ENCODE results near the gene DLGAP1.
A peak's percentile ranks its signal among the peaks of the same experiment; 100 is the strongest.
"Not testable (repeated sequence)": the region's sequence is repeated elsewhere in the genome, so short reads cannot be mapped to it uniquely, and the experiment has no call there.

Gene DLGAP1

DNA sequence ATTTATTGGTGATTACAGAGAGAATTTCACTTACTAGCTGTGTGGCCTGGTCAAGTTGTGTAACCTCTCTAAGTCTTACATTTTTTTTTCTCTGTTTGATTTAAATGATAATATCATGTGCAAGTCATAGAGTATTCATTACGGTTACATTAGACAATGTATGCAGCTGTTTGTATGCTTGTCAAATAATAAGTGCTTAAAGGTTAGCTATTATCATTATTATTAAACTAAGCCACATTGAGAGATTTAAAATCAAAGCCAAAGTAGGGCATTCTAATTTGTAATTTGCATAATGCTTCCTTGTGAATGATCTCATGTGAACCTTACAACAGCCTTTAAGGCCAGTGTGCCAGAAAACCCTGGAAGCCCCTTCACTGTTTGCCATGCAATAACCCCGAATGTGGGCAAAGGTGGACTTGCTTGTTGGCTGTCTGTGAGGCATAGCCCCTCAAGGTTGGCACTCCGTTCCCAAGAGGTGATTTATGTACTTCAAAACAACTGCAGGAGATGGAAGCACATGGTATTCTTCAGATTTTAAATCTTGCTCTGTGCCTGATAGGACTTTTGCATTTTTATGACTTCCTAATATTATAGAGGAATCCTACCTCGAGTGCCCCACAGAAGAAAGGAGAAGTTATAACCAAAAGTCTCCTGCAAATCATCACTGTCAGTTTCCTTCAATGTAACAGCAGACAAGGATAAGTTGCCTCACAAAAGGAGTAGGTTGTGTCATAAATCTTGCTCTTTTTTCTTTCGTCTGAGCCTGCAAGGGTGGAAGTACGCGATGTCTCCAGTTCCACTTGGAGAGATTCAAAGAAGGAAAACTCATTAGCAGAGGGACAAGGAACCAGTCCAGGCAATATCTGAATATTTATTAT is 733.1 kb downstream of the DLGAP1 start:
- DNase-seq (ENCODE audit: low read depth in 2 of 2): no peak

DNA sequence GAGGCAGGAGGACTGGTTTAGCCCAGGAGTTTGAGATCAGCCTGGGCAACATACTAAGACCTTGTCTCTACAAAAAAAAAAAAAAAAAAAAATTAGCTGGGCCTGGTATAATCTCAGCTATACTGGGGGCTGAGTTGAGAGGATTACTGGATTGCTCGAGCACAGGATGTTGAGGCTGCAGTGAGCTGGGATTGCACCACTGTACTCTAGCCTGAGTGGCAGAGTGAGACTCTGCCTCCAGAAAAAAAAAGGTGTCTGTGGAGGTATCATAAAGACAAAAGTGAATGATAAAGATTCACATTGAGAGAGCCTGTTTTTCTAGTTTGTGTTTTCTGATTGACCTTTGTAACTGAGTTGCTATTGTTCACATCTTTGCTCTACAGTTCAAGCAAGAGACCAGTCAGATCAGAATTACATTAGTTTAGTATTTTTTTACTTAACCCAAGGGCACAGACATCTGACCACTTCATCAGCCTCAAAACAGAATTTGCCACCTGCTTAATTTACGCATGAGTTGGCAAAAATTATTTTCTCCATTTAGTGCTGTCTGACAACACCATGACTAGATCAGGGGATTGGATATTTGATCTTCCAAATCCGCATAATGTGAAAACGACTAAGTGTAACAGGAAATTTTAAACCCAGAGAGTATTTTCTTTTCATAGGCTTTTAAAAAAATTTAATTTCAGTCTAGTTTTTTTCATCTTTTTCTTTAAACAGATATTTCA is 734.1 kb downstream of the DLGAP1 start:
- no peak for DNase-seq (ENCODE audit: low read depth in 2 of 2)

DNA sequence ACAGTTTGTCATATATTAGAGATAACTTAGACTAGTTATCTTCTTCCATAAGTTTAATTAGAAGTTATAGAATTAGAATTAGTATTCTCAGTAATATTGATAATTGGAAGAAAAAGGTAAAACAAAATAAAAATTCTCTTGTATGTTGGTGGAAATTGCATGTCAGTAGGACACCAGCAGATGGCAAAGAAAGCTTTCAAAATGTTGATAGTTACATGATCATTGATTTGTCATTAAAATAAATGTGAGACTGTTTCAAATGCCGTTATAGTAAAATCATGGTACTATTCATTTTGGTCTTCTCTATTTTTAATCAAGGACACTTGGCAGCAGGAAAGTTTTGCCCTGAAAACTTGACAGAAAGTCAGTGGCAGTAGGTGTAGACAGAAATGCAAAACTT is 734.9 kb downstream of the DLGAP1 start:
- no peak for DNase-seq (ENCODE audit: low read depth in 2 of 2)

DNA sequence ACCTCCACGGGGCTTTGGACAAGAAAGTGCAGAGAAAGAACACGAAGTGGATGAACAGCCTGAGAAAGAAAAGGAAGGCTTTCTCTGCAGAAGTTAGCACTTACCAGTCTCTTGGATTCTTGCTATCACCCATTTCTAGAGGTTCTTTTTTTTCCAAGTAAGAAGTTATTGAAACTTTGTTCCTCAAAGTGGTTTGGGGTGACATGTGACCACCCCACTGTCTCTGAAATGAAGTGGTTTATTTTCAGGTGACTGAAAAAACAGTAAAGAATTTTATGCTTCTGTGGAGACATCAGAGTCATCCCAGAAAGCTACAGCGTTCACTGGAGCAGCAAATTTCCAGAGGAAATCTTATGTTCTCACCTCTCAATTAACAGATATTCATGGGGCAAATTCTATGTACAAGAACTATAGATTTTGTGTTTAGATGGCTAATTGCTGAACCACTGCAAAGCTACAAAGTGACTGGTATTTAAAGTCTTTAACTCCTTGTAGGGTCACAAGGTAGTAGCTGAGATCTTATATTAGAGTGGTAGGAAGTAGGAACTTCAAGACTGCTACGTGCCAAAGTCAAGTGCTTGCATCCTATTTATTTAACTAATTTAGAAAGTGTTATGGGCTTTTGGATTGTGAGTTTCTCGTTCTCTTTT is 737.6 kb downstream of the DLGAP1 start:
- no peak for DNase-seq (ENCODE audit: low read depth in 2 of 2)

DNA sequence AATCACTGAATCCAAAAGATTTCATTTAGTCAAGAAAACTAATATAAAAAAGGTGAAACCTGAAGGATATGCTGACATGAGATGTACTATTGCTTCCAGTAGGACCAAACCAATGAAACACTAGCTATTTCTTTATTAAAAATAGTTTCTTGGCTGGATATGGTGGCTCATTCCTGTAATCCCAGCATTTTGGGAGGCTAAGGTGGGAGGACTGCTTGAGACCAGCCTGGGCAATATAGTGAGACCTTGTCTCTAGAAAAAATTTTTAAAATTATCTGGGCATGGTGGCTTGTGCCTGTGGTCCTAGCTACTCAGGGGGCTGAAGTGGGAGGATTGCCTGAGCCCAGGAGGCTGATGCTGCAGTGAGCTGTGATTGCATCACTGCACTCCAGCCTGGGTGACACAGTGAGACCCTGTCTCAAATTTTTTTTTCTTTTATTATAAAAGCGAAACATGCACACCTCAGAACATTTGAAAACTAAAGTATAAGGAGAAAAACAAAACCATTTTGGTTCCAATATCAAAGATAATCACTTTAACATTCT is 738.9 kb downstream of the DLGAP1 start:
- no peak for DNase-seq (ENCODE audit: low read depth in 2 of 2)

DNA sequence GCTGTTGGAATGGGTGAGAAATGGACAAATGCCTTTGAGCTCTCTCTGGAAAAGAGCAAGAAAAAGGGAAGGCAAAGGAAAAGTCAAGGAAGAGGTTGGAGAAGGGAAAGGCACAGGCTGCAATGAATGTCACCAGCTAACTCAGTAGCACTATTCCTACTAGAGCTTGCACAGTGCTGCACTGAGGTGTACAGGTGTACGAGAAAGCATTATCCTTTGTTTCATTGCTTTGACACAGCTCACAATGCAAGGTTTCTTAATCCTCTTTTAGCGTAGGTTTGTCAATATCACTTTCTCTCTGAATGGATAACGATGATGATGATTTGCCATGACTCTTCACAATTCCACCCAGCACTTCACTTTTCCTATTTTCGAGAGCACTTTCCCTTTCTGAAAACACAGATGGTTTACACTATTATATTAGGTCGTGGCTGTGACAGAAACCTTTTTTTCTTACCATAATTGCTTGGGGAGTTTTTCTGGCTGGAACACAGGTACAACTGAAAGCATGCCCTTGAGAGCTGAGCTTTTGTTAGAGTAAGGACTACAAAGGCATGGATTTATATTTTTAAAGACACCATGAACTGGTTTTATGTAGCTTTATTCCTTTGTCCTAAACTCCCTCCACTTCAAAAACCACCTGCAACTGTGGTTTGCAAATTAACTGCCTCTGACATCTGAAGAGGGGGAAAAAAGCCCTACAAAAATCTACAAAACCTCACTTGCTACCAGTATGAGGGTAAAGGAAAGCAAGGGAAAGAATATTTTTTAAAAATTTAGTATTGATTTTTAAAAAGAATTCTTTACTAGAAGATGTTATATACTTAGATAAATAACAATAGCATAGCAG is 739.7 kb downstream of the DLGAP1 start:
- no peak for DNase-seq (ENCODE audit: low read depth in 2 of 2)

DNA sequence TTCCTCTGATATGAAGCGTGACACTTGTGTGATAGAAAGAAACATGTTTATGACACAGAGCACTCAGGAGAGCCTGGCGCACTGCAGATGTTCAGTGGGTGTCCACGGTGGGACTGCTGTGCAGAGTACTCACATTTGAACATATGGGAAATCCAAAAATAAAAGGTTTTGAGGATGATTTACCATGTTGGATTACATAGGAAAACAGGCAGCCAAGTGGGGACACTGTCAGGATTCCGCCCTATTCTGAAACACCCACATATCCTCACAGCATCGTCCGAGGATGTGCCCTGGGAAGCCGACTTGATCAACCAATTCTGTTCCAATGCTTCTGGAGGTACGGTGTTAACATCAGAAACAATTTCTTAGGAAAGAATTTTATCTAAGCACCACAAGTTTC is 741.4 kb downstream of the DLGAP1 start:
- DNase-seq (ENCODE audit: low read depth in 2 of 2): no peak

DNA sequence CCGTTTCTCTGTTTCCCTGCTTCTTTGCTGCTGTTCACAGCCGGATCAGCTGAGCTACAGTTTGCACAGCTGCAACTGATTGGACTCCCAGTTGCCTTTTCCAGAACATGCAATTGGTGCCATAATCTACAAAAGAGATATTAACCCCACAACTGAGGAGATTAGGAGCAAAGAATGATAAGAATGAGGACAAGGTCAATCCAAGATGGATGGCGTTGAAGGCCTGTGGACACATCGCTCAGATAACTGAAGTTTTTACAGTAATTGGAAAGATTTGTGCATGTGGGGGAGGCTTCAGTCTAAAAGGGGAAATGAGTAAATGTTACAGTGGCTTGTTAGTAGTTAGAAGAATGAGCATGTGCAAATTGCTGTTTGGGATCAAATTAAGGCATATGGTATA is 741.9 kb downstream of the DLGAP1 start:
- DNase-seq (ENCODE audit: low read depth in 2 of 2): no peak

DNA sequence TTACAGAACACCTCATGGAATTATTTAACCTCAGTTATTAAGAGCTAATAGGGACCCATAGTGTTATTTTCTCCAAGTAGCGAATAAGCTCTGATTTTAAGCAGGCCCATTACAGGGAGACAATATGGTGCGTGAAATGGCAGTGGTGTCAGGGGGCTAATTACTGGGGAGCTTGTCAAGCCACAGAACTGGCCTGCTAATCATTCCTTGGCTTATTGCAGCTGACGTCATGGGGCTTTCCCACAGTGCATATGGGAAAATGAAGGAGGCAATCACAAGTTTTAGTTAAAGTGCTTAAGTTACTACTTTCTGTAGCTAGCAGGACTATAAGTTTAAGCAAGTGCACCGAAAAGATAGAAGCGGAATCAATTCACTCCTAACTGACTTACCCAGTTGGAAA is 742.6 kb downstream of the DLGAP1 start:
- DNase-seq (ENCODE audit: low read depth in 2 of 2): no peak

DNA sequence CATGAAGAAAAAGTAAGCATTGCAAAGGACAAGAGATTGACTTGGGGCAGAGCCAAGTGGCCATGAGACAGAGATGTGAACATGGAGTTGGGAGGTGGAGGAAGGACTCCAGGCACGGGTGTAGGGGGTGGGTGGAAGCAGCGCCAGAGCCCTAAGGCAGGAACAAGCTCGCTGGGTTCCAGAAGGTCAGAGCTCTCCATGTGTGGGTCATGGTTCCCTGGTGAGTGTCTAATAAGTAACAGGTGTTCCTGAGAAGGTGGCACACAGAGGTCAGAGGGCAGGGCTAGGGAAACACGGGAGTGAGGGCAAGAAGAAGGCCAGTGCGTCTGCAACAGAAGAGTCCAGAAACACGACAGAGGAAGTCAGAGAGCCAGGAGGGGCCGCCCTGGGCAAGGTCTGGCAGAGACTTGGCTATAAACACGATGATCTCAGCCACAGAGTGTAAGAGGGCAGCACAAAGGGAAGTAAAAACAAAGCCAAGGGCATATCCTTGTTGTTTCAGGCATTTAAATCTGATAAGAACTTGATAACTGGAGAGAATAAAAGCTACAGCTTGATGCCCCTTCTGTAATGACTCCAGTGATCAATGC is 744.3 kb downstream of the DLGAP1 start:
- no peak for DNase-seq (ENCODE audit: low read depth in 2 of 2)

DNA sequence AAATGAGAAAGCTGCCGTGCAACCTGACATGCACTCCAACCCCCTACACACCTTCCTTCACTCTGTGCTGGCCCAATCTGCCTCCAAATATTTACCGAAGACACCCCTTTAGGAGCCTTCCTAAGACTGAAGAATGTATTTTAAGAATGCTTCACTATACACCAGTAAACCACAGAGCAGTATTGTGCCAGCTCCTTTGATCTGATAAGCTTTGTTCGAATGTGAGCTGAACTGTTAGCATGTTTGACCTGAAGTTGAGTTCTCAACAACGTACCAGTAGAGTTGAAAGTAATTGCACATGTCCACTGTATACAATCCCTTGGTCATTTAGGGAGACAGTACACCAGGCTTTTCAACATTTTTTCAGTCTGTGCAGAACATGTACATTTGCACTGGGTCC is 745.9 kb downstream of the DLGAP1 start:
- no peak for DNase-seq (ENCODE audit: low read depth in 2 of 2)

DNA sequence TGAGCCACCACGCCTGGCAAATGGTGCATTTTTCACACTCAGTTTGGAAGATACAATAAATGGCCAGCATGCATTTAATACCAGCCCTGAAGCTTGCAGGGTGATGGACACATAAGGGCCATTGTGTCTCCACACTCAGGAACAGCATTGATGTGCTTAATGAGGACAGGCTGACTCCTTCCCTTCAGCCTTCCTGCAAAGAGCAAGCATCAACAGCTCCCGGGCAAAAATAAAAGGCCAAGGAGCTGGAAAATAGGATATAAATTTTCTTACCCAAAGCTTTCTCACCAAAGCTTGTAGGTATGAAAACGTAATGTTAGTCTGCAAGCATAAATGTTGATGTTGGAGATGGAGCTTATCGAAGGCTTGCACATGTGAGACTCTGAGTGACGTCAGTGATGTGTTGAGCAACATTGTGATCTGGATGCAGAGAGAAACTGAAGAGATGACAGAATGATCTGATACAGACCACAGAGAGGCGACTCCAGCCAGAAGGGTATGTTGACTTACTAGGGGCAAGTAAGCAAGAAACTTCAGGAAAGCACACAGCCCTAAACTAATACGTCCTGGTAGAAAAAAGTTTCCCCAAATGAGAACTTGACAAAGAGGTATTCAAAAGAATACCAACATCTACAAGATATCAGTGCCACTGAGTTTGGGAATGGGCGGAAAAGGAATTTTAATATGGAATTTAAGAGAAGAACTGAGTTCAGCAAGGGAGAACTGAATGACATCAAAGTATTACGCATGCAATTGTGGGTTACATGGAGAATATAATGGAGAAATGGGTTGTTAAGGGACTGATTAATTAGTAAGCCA is 748.6 kb downstream of the DLGAP1 start:
- no peak for DNase-seq (ENCODE audit: low read depth in 2 of 2)

DNA sequence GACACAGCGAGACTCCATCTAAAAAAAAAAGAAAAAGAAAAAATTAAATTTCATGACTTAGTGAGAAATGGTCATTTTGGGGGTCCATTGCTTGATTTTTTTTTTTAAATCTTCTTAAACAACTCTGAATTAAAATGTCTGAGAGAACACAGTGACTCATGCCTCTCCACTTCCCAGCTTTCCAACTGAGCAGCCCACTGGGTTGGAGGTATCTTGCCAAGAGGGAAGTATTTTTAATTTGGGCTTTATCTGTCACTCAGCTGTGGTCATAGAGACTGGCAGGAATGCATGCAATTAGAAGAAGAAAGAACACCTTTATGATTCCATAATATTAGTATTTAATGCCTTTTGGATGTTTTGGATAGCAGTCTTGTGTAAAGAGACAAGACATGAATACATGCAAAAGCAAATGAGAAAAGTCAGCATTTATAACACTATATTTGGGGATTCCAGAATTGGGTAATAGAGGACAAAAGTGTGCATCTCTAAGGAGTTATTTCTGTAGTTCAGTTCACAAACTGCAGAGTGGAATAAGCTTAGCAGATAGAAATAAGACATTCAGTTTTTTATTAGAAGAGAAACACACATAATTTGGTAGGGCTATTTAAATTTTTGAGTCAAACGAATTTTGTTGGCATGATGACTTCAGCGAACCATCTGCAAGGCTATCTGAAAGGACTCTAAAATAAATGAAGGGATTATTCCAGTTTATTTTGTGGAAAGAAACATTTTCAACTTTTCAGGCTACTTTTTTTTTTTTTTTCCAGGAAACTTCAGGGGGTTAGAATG is 750.4 kb downstream of the DLGAP1 start:
- no peak for DNase-seq (ENCODE audit: low read depth in 2 of 2)

DNA sequence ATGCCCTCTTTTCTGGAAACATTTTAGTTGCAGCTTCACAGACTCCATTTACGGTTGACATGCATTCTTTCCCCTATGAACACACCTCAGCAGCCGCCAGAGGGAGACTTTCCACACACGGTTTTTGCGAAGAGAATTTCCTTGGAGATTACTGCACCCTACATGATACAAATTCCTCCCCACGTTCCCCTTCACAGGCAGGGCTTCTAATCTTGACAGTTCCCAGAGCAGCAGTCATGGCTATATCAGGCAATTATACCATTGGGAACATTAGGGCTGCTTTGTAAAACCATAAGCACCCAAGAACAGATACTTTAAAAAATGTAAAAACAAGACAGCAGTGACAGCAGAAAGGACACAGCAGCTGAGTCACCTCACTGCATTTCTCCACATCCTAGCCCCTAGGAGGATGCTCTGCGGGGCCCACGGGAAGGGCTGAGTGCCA is 751.4 kb downstream of the DLGAP1 start:
- DNase-seq (ENCODE audit: low read depth in 2 of 2): peak in 1 of 2 donors; percentile 1

DNA sequence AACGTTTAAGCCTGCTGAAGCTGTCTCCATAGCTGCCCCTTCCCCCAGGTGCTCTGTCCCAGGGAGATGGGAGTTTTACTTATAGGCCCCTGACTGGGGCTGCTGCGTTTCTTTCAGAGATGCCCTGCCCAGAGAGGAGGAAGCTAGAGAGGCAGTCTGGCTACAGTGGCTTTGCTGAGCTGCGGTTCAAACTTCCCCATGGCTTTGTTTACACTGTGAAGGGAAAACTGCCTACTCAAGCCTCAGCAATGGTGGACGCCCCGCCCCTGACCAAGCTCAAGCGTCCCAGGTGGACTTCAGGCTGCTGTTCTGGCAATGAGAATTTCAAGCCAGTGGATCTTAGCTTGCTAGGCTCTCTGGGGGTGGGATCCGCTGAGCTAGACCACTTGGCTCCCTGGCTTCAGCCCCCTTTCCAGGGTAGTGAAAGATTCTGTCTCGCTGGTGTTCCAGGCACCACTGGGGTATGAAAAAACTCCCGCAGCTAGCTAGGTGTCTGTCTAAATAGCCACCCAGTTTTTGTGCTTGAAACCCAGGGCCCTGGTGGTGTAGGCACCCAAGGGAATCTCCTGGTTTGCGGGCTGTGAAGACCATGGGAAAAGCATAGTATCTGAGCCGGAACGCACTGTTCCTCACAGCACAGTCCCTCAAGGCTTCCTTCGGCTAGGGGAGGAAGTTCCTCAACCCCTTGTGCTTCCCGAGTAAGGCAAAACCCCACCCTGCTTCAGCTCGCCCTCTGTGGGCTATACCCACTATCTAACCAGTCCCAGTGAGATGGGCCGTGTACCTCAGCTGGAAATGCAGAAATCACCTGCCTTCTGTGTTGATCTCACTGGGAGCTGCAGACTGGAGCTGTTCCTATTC is 755.2 kb downstream of the DLGAP1 start:
- not testable (repeated sequence) for DNase-seq (ENCODE audit: low read depth in 2 of 2)

DNA sequence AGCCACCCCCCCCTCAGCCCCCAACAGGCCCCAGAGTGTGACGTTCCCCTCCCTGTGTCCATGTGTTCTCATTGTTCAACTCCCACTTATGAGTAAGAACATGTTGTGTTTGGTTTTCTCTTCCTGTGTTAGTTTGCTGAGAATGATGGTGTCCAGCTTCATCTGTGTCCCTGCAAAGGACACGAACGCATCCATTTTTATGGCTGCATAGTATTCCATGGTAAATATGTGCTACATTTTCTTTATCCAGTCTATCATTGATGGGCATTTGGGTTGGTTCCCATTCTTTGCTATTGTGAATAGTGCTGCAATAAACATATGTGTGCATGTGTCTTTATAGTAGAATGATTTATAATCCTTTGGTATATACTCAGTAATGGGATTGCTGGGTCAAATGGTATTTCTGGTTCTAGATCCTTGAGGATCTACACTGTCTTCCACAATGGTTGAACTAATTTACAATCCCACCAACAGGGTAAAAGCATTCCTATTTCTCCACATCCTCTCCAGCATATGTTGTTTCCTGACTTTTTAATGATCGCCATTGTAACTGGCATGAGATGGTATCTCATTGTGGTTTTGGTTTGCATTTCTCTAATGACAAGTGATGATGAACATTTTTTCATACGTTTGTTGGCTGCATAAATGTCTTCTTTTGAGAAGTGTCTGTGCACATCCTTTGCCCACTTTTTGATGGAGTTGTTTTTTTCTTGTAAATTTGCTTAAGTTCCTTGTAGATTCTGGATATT is 760.9 kb downstream of the DLGAP1 start:
- DNase-seq (ENCODE audit: low read depth in 2 of 2): not testable (repeated sequence)

DNA sequence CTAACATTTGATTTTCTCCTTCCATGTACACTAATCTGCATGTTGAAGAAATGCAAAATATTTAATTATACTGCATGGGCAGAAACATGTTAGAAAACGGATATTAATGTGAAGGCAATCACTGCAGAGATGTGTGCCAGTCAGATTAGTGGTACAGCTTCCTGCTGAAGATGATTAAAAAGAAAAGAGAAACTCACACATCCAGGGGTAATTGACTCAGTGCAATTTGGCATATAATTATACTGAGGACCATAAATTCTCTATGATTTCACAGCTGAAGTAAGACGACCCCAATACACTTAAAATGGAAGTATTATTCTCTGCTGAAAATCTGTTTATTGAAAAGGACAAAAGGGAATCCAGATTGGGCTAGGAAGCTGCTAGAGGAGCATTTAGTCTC is 761.7 kb downstream of the DLGAP1 start:
- no peak for DNase-seq (ENCODE audit: low read depth in 2 of 2)

DNA sequence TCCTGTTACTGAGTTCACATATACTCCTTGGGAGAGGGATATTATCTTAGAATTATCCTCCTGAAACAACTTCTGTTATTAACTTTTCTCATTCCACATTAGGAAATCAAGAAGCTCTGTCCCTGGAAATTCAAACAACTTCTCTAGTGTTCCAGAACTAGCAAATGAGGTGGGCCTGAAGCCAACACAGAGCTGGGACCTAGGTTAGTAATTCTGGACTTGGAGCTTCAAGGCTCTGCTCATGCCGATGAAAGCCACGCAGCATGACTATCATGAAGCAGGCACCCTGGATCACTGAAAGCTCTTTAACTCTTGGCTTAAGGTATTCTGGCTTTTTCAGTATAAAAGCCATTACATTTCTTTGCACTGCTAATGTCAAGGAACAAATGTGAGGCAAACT is 762.4 kb downstream of the DLGAP1 start:
- DNase-seq (ENCODE audit: low read depth in 2 of 2): no peak

Data from stimulated activated CD4-positive, alpha-beta T cell treated with anti-CD3 and anti-CD28 coated beads, Interleukin-1b, Interleukin-23, amount 100 ng/mL, for 1 hour (primary cell).